ENCODE measurements around the gene CDK19.
A peak's percentile ranks its signal among the peaks of the same experiment; 100 is the strongest.
"Not testable (repeated sequence)": the region's sequence is repeated elsewhere in the genome, so short reads cannot be mapped to it uniquely, and the experiment has no call there.

The CDK19 gene

DNA sequence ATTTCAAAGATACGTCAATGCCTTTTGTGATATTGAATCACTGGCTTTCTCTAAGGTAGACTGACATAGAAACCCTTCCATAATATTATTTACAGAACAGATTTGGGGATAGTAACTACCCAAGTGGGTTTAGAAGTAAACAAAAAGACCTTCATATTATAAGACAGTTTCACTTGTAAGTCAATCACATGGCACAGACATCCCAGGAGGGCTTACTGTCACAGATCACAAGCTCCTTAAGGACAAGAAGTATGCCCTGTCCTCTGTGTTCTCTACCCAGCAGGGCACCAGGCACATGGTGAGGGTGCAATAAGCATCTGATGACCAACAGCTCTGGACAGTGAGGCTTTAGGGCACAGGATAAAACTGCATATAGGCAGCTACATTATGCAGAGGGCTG is 203.0 kb downstream of the CDK19 start:
- ChIA-PET POLR2A (no interaction called here), CTCF (no interaction called here)
- DNase-seq (ENCODE audit: extremely low spot score): no peak
- TF ChIP-seq SUZ12 (IDR thresholded peaks at IDR 0.05) (no peak), HDGF (IDR thresholded peaks at IDR 0.05; ENCODE audit: borderline replicate concordance) (no peak), ZNF384 (IDR thresholded peaks at IDR 0.05) (no peak), FOXM1 (IDR thresholded peaks at IDR 0.05; ENCODE audit: borderline replicate concordance) (no peak), CTBP1 (IDR thresholded peaks at IDR 0.05; ENCODE audit: borderline replicate concordance) (no peak), NFRKB (IDR thresholded peaks at IDR 0.05) (no peak), FOXA1 (IDR thresholded peaks at IDR 0.05) (no peak), L3MBTL2 (conservative IDR thresholded peaks at IDR 0.05) (no peak), FOXK2 (IDR thresholded peaks at IDR 0.05) (no peak), LEF1 (IDR thresholded peaks at IDR 0.05; ENCODE audit: borderline replicate concordance) (no peak), ELF4 (IDR thresholded peaks at IDR 0.05) (no peak), SP1 (IDR thresholded peaks at IDR 0.05) (no peak), BHLHE40 (IDR thresholded peaks at IDR 0.05; ENCODE audit: borderline replicate concordance) (no peak)
- TF ChIP-seq, protein P1, sequence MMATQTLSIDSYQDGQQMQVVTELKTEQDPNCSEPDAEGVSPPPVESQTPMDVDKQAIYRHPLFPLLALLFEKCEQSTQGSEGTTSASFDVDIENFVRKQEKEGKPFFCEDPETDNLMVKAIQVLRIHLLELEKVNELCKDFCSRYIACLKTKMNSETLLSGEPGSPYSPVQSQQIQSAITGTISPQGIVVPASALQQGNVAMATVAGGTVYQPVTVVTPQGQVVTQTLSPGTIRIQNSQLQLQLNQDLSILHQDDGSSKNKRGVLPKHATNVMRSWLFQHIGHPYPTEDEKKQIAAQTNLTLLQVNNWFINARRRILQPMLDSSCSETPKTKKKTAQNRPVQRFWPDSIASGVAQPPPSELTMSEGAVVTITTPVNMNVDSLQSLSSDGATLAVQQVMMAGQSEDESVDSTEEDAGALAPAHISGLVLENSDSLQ (IDR thresholded peaks at IDR 0.05): no peak

GRCh38 chr6:110609101-110609500 is 206.2 kb downstream of the CDK19 start:
- no peak for TF ChIP-seq SP1 (IDR thresholded peaks at IDR 0.05)
- TF ChIP-seq FOXK2 (IDR thresholded peaks at IDR 0.05): no peak
- no peak for TF ChIP-seq ZNF384 (IDR thresholded peaks at IDR 0.05)
- POLR2A ChIA-PET: no interaction called here
- no peak for DNase-seq (ENCODE audit: extremely low spot score)
- CTCF ChIA-PET: no interaction called here

GRCh38 chr6:110608151-110608550 is 207.1 kb downstream of the CDK19 start:
- no peak for DNase-seq (ENCODE audit: extremely low spot score)
- ChIA-PET CTCF (no interaction called here), POLR2A (no interaction called here)
- TF ChIP-seq ARNT (IDR thresholded peaks at IDR 0.05) (no peak), CTBP1 (IDR thresholded peaks at IDR 0.05; ENCODE audit: borderline replicate concordance) (no peak)

DNA sequence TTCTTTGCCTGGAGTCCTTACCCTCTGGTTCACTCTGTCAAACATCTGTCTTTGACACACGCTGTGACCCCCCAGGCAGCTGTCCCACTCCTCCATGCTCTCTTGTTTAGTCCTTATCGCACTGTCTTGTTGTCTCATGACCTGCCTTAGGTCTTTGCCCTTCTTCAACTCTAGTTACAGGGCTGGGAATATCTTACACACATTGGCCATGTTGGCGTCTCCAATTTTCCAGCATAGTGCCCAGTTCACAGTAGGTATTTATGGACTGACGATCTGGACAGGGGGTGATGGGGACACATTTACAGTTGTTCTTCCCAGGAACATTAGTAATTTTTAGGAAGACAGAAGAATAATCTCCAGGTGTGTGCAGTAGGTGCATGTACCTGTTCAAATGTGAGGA is 209.1 kb downstream of the CDK19 start:
- DNase-seq (ENCODE audit: extremely low spot score): no peak
- TF ChIP-seq ZNF384 (IDR thresholded peaks at IDR 0.05) (no peak), FOXA1 (IDR thresholded peaks at IDR 0.05) (no peak), NFRKB (IDR thresholded peaks at IDR 0.05) (no peak), CTBP1 (IDR thresholded peaks at IDR 0.05; ENCODE audit: borderline replicate concordance) (no peak), ELF4 (IDR thresholded peaks at IDR 0.05) (no peak), SUZ12 (IDR thresholded peaks at IDR 0.05) (no peak), TARDBP (IDR thresholded peaks at IDR 0.05) (no peak), L3MBTL2 (conservative IDR thresholded peaks at IDR 0.05) (no peak), HDGF (IDR thresholded peaks at IDR 0.05; ENCODE audit: borderline replicate concordance) (no peak), SP1 (IDR thresholded peaks at IDR 0.05) (no peak), ARNT (IDR thresholded peaks at IDR 0.05) (no peak), FOXM1 (IDR thresholded peaks at IDR 0.05; ENCODE audit: borderline replicate concordance) (no peak), FOXK2 (IDR thresholded peaks at IDR 0.05) (no peak), BHLHE40 (IDR thresholded peaks at IDR 0.05; ENCODE audit: borderline replicate concordance) (no peak), LEF1 (IDR thresholded peaks at IDR 0.05; ENCODE audit: borderline replicate concordance) (no peak)
- TF ChIP-seq, protein P1 (IDR thresholded peaks at IDR 0.05): no peak
- ChIA-PET POLR2A (no interaction called here), CTCF (no interaction called here)

- DNase-seq (ENCODE audit: extremely low spot score); CTCF ChIA-PET; POLR2A ChIA-PET: not testable (repeated sequence)
Observed at GRCh38 chr6:110600640-110601039, 214.6 kb downstream of the CDK19 start.

- CTCF ChIA-PET: interaction anchor here (0.6 kb wide), 1 partner anchor 61 kb away, joined by 3 read pairs; no protein-coding TSS in a partner anchor
- no peak for TF ChIP-seq NFRKB (IDR thresholded peaks at IDR 0.05)
- TF ChIP-seq SP1 (IDR thresholded peaks at IDR 0.05): no peak
- TF ChIP-seq ZNF384 (IDR thresholded peaks at IDR 0.05): no peak
- no peak for TF ChIP-seq L3MBTL2 (conservative IDR thresholded peaks at IDR 0.05)
- no peak for TF ChIP-seq HDGF (IDR thresholded peaks at IDR 0.05; ENCODE audit: borderline replicate concordance)
- no peak for TF ChIP-seq BHLHE40 (IDR thresholded peaks at IDR 0.05; ENCODE audit: borderline replicate concordance)
- DNase-seq (ENCODE audit: extremely low spot score): peak; percentile 22
- POLR2A ChIA-PET: no interaction called here
Observed at GRCh38 chr6:110597761-110598160, 217.5 kb downstream of the CDK19 start.

DNA sequence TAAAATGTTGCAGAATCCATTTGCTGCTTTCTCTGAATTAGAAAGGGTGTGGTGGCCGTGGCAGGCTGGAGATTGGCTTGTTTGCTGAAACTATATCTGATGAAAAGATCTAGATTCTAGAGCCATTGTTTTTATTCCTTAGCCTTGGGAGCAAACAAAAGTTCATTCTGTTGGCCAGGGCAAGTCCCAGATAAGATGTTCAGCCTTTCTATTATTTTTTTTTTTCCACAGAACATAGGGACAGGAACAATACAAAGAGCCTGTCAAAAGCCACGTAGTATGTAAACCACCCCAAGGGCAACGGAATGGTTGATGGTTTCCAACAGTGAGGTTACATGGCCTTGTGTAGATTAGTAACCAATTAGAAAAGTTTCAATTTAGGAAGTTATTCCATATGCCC is 218.9 kb downstream of the CDK19 start:
- ChIA-PET CTCF (no interaction called here), POLR2A (no interaction called here)
- no peak for DNase-seq (ENCODE audit: extremely low spot score)
- TF ChIP-seq NFRKB (IDR thresholded peaks at IDR 0.05) (no peak), SP1 (IDR thresholded peaks at IDR 0.05) (no peak), SUZ12 (IDR thresholded peaks at IDR 0.05) (no peak), FOXM1 (IDR thresholded peaks at IDR 0.05; ENCODE audit: borderline replicate concordance) (no peak), TARDBP (IDR thresholded peaks at IDR 0.05) (no peak), L3MBTL2 (conservative IDR thresholded peaks at IDR 0.05) (no peak), FOXK2 (IDR thresholded peaks at IDR 0.05) (no peak), ZNF384 (IDR thresholded peaks at IDR 0.05) (no peak), BHLHE40 (IDR thresholded peaks at IDR 0.05; ENCODE audit: borderline replicate concordance) (no peak), CTBP1 (IDR thresholded peaks at IDR 0.05; ENCODE audit: borderline replicate concordance) (no peak), LEF1 (IDR thresholded peaks at IDR 0.05; ENCODE audit: borderline replicate concordance) (no peak), ARNT (IDR thresholded peaks at IDR 0.05) (no peak), FOXA1 (IDR thresholded peaks at IDR 0.05) (no peak), HDGF (IDR thresholded peaks at IDR 0.05; ENCODE audit: borderline replicate concordance) (no peak), ELF4 (IDR thresholded peaks at IDR 0.05) (no peak)
- TF ChIP-seq, protein P1 (IDR thresholded peaks at IDR 0.05): no peak

Data from HEK293T (cell line).